HepG2 (cell line): ENCODE data around the gene PAMR1. TPM values are rescaled to one million over a fixed set of nuclear protein-coding genes. Genes with fewer than 3 reads are reported as not detected.

Experiments used
- ATAC-seq: fragments of 200-7000 bp; cut with Tn5 transposase; 3 replicates; pipeline ENCODE4 v1.9.1; 2020; ENCODE audit warnings: mild to moderate bottlenecking, moderate library complexity
- BruUV-seq: library from RNA; stranded (reverse); fragments of 400-500 nt; replicated peaks from 2 replicates; lab custom pipeline; 2021; lab: Mats Ljungman, UMichigan
- CTCF ChIA-PET: fragments of 300-600 bp; formaldehyde crosslinking; extraction: SDS; loops from one replicate; lab custom pipeline; 2021; ENCODE audit warnings: low total read pairs, inconsistent platforms, low intra/inter-chr PET ratio; lab: Yijun Ruan, JAX
- POLR2A ChIA-PET: fragments of 350-600 bp; sonication (Branson Sonifier 250); formaldehyde crosslinking; loops from one replicate; lab custom pipeline; 2020; ENCODE audit warnings: antibody characterized with exemption, inconsistent platforms; lab: Yijun Ruan, JAX
- DNase-seq: peaks from one replicate; pipeline ENCODE4 v3.0.0-alpha.2; 2015; ENCODE audit warnings: low spot score
- FAIRE-seq: peaks from 3 replicates; lab custom pipeline; 2011; peaks lifted over from hg19 to GRCh38; lab: Jason Lieb, UNC
- H2AFZ ChIP-seq: one replicate; pipeline ENCODE4 v1.6.1; 2011; ENCODE audit warnings: low read length, inconsistent platforms
- H3K27ac ChIP-seq: fragments of 300-600 bp; 3 replicates; pipeline ENCODE4 v1.8.0; 2011; ENCODE audit warnings: mixed run types, mild to moderate bottlenecking, mixed read lengths, low read length, inconsistent platforms; ENCODE audit not compliant: insufficient read depth; ENCODE audit errors: extremely low read length
- H3K27me3 ChIP-seq, 2 experiments: fragments of 200-600 bp in 1 of 2; 2 replicates in 1 of 2; 3 replicates in 1 of 2; pipeline versions ENCODE4 v1.6.0 to v1.8.0; 2011; ENCODE audit warnings: low read length in 2 of 2, mild to moderate bottlenecking in 2 of 2, moderate library complexity in 2 of 2, inconsistent platforms in 1 of 2; ENCODE audit not compliant: insufficient read depth in 2 of 2, control insufficient read depth in 1 of 2
- H3K36me3 ChIP-seq, 2 experiments: fragments of 200-600 bp in 1 of 2; replicated peaks in 1 of 2; 2 replicates in 1 of 2; 3 replicates in 1 of 2; pipeline versions ENCODE4 v1.5.1 to v1.8.0; 2011; ENCODE audit warnings: low read length in 2 of 2, inconsistent platforms in 1 of 2; ENCODE audit not compliant: insufficient read depth in 2 of 2, control insufficient read depth in 1 of 2
- H3K4me1 ChIP-seq: 2 replicates; pipeline ENCODE4 v1.5.1; 2012; ENCODE audit warnings: low read length, inconsistent platforms; ENCODE audit not compliant: insufficient read depth
- H3K4me2 ChIP-seq: 2 replicates; pipeline ENCODE4 v1.6.0; 2011; ENCODE audit warnings: low read depth, low read length, inconsistent platforms
- H3K4me3 ChIP-seq, 3 experiments: fragments of 200-600 bp in 1 of 3; sonication (generic), shearing (Covaris generic) in 1 of 3; replicated peaks in 1 of 3; 2 replicates each; pipeline ENCODE4 v1.5.1; 2011 to 2016; ENCODE audit warnings: low read length in 3 of 3, inconsistent platforms in 2 of 3, low read depth in 2 of 3, mild to moderate bottlenecking in 2 of 3, control low read depth in 1 of 3, mixed read lengths in 1 of 3; ENCODE audit not compliant: insufficient read depth in 1 of 3
- H3K79me2 ChIP-seq: one replicate; pipeline ENCODE4 v1.6.1; 2011; ENCODE audit warnings: low read length, inconsistent platforms; ENCODE audit not compliant: insufficient read depth
- H3K9ac ChIP-seq: 2 replicates; pipeline ENCODE4 v1.6.0; 2011; ENCODE audit warnings: mild to moderate bottlenecking, low read depth, low read length, inconsistent platforms; ENCODE audit not compliant: insufficient read depth
- H3K9me3 ChIP-seq: 2 replicates; pipeline ENCODE4 v1.5.1; 2012; ENCODE audit warnings: mild to moderate bottlenecking, low read length
- H4K20me1 ChIP-seq: 2 replicates; pipeline ENCODE4 v1.6.0; 2011; ENCODE audit warnings: inconsistent platforms, mild to moderate bottlenecking, low read length, moderate library complexity; ENCODE audit not compliant: insufficient read depth
- AKAP8 ChIP-seq: sonication (generic); formaldehyde crosslinking; IDR thresholded peaks from 2 replicates; pipeline ENCODE4 v1.5.1; 2020; ENCODE audit warnings: mild to moderate bottlenecking, missing genetic modification reagents
- ATF3 ChIP-seq: sonication (generic); formaldehyde crosslinking; IDR thresholded peaks from 2 replicates; pipeline ENCODE4 v1.4.0; 2020; ENCODE audit warnings: missing genetic modification reagents
- CEBPG ChIP-seq: IDR thresholded peaks from 2 replicates; pipeline ENCODE4 v1.6.1; 2016
- E2F2 ChIP-seq: sonication (generic); formaldehyde crosslinking; IDR thresholded peaks from 2 replicates; pipeline ENCODE4 v1.4.0; 2020; ENCODE audit warnings: missing genetic modification reagents, borderline replicate concordance
- HINFP ChIP-seq: sonication (generic); formaldehyde crosslinking; IDR thresholded peaks from 2 replicates; pipeline ENCODE4 v1.4.0; 2020; ENCODE audit warnings: low read depth, mild to moderate bottlenecking, missing genetic modification reagents
- HNRNPH1 ChIP-seq: fragments of 200-400 bp; formaldehyde crosslinking; optimal IDR thresholded peaks from 2 replicates; pipeline ENCODE3; 2017; ENCODE audit warnings: mild to moderate bottlenecking, low read depth, low read length
- IKZF1 ChIP-seq: fragments of 450-650 bp; IDR thresholded peaks from 2 replicates; pipeline ENCODE4 v1.7.1; 2016
- KDM3A ChIP-seq: IDR thresholded peaks from 2 replicates; pipeline ENCODE4 v1.6.1; 2018; ENCODE audit warnings: low read depth, missing compliant biosample characterization
- NFYB ChIP-seq: sonication (generic); formaldehyde crosslinking; IDR thresholded peaks from 2 replicates; pipeline ENCODE4 v1.4.0; 2020; ENCODE audit warnings: missing genetic modification reagents
- RCOR2 ChIP-seq: IDR thresholded peaks from 2 replicates; pipeline ENCODE4 v1.6.1; 2016; ENCODE audit warnings: missing biosample characterization, missing genetic modification reagents
- TBX3 ChIP-seq: fragments of 450-650 bp; IDR thresholded peaks from 2 replicates; pipeline ENCODE4 v1.6.1; 2017; ENCODE audit warnings: antibody characterized with exemption, mild to moderate bottlenecking, inconsistent platforms, borderline replicate concordance
- TP53 ChIP-seq: sonication (generic); formaldehyde crosslinking; conservative IDR thresholded peaks from 2 replicates; pipeline ENCODE4 v1.4.0; 2020; ENCODE audit warnings: missing genetic modification reagents
- YEATS4 ChIP-seq: sonication (generic); formaldehyde crosslinking; IDR thresholded peaks from 2 replicates; pipeline ENCODE4 v1.4.0; 2020; ENCODE audit warnings: missing genetic modification reagents, borderline replicate concordance
- ZFP90 ChIP-seq: sonication (generic); formaldehyde crosslinking; IDR thresholded peaks from 2 replicates; pipeline ENCODE4 v1.8.0; 2022; ENCODE audit warnings: missing genetic modification reagents, mild to moderate bottlenecking, inconsistent platforms, borderline replicate concordance
- ZMAT5 ChIP-seq: sonication (generic); formaldehyde crosslinking; IDR thresholded peaks from 2 replicates; pipeline ENCODE4 v1.5.0; 2020; ENCODE audit warnings: mild to moderate bottlenecking, low read depth, missing genetic modification reagents, borderline replicate concordance
- ZNF101 ChIP-seq: sonication (generic); formaldehyde crosslinking; IDR thresholded peaks from 2 replicates; pipeline ENCODE4 v1.4.0; 2020; ENCODE audit warnings: mild to moderate bottlenecking, low read depth, missing genetic modification reagents, borderline replicate concordance
- ZNF180 ChIP-seq: sonication (generic); formaldehyde crosslinking; IDR thresholded peaks from 2 replicates; pipeline ENCODE4 v1.4.0; 2020; ENCODE audit warnings: low read depth, missing genetic modification reagents, borderline replicate concordance
- ZNF510 ChIP-seq: sonication (generic); formaldehyde crosslinking; IDR thresholded peaks from 2 replicates; pipeline ENCODE4 v1.4.0; 2020; ENCODE audit warnings: low read depth, mild to moderate bottlenecking, missing genetic modification reagents
- ZNF614 ChIP-seq: IDR thresholded peaks from 2 replicates; pipeline ENCODE4 v1.6.1; 2018; ENCODE audit warnings: missing biosample characterization, missing genetic modification reagents, inconsistent platforms, borderline replicate concordance
- in situ Hi-C: cut with HindIII; loops from 2 replicates; pipeline ENCODE4 v1.10.0; 2017; ENCODE audit warnings: low pct_unique_long_range_greater_than_20kb; ENCODE audit not compliant: extremely low pct_ligation_motif_present
- intact Hi-C: fragments of 100-400 bp; cut with micrococcal nuclease; formaldehyde crosslinking; loops from one replicate; pipeline ENCODE4 v1.10.0; 2022; ENCODE audit not compliant: unreplicated experiment
- polyA plus RNA-seq, 8 experiments: library from polyadenylated mRNA; depleted of rRNA in 3 of 8; stranded (reverse) in 7 of 8; unstranded in 1 of 8; fragments of >200 nt; fragmentation: Illumina TruSeq in 4 of 8; extraction: Trizol in 4 of 8; gene quantifications; 2 replicates each; pipeline versions ENCODE4 v1.2.1 to v1.2.3, GENCODE V29; 2011 to 2016; ENCODE audit warnings: low read depth in 4 of 8, missing spikeins in 1 of 8, mixed read lengths in 1 of 8; ENCODE audit not compliant: insufficient read depth in 1 of 8
- total RNA-seq, 5 experiments: library from RNA; depleted of rRNA; stranded (reverse); fragments of >200 nt; fragmentation: Illumina TruSeq; extraction: Trizol; gene quantifications; 2 replicates each; pipeline ENCODE4 v1.2.3, GENCODE V29; 2016; ENCODE audit warnings: low read depth in 1 of 5

The PAMR1 gene
- total and polyA plus RNA-seq, 2 of the 13 experiments (the other 11 are each of a cell fraction or from before 2014, with no cell fraction given) = not detected

GRCh38 chr11:35555488-35555887 lies 30.1 kb upstream of the PAMR1 start:
- no peak for FAIRE-seq
- no peak for ATAC-seq
- CTCF ChIA-PET = no interaction called here

More at GRCh38 chr11:35555488-35555887, 30.1 kb upstream of the PAMR1 start:
- no peaks in the 10 kb centered on the region for H3K36me3 ChIP-seq
- no peak overlapping the region for H3K9ac ChIP-seq
- no TSS peak for BruUV-seq
- no peaks in the 10 kb centered on the region for H4K20me1 ChIP-seq
- H3K4me2 ChIP-seq = no peak overlapping the region
- no peaks in the 10 kb centered on the region for H3K4me1 ChIP-seq
- DNase-seq = no peak
- no peak overlapping the region for H2AFZ ChIP-seq
- peaks cover 0 to 32% of the 10 kb centered on the region in 2 experiments; a peak in 3 of 5 replicates for H3K27me3 ChIP-seq
- no peak overlapping the region for H3K27ac ChIP-seq
- H3K79me2 ChIP-seq = no peaks in the 10 kb centered on the region
- TF ChIP-seq ZNF614 (CRISPR knock-in tag) = no peak
- TF ChIP-seq NFYB = no peak
- no peak for TF ChIP-seq ZNF180 (CRISPR knock-in tag)
- no peak for TF ChIP-seq RCOR2 (CRISPR knock-in tag)
- TF ChIP-seq CEBPG = no peak
- no peak for TF ChIP-seq E2F2 (CRISPR knock-in tag)
- no peak for TF ChIP-seq HNRNPH1
- no peak for TF ChIP-seq IKZF1
- TF ChIP-seq TP53 (CRISPR knock-in tag) = no peak
- no peak for TF ChIP-seq ZMAT5 (CRISPR knock-in tag)
- no peak for TF ChIP-seq KDM3A
- no peak for TF ChIP-seq ZNF101
- no peak for TF ChIP-seq ZFP90 (CRISPR knock-in tag)
- TF ChIP-seq AKAP8 (CRISPR knock-in tag) = no peak
- no peak for TF ChIP-seq ZNF510
- no peak for TF ChIP-seq YEATS4 (CRISPR knock-in tag)
- TF ChIP-seq TBX3 = no peak
- TF ChIP-seq HINFP (CRISPR knock-in tag) = no peak
- TF ChIP-seq ATF3 (CRISPR knock-in tag) = no peak
- in situ Hi-C loops = no loop called here
- no peak overlapping the region for H3K4me3 ChIP-seq
- H3K9me3 ChIP-seq = no peaks in the 10 kb centered on the region
- intact Hi-C loops = no loop called here
- POLR2A ChIA-PET = no interaction called here
